GM10266 (cell line): ENCODE measurements around the gene DNTTIP2.

Experiments used
- DNase-seq: peaks from one replicate; pipeline ENCODE4 v3.0.0; 2012; ENCODE audit errors: extremely low spot score
- CTCF ChIP-seq: IDR thresholded peaks from 2 replicates; pipeline ENCODE4 v1.5.1; 2012; ENCODE audit warnings: mild to moderate bottlenecking, low read depth; ENCODE audit not compliant: control insufficient read depth, insufficient read depth; ENCODE audit errors: missing control alignments

The DNTTIP2 gene

GRCh38 chr1:93908394-93909145 lies 29.6 kb upstream of the DNTTIP2 start:
- peak; percentile 57 for DNase-seq
- no peak for TF ChIP-seq CTCF

DNA sequence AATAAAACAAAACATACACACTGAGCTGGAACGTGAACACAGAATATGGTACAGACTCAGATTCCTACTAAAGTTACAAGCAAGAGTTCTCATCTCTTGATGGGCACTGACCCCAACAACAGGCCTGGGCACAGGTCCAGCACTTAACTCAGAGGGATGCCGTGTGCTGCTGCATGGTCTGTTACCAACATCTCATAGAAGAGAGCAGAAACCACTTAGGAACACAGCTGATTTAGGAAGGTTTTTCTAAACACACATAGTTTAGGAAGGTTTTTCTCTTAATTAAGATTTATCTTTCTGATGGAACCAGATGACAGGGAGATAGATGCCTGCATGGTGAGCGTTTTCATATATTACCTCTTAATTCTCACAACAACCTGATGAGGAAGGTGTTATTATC lies 28.7 kb upstream of the DNTTIP2 start:
- DNase-seq: no peak
- no peak for TF ChIP-seq CTCF

- TF ChIP-seq CTCF: no peak
Measured at GRCh38 chr1:93906480-93906879, 27.5 kb upstream of the DNTTIP2 start.

GRCh38 chr1:93905734-93906133 lies 26.7 kb upstream of the DNTTIP2 start:
- no peak for TF ChIP-seq CTCF
- DNase-seq: no peak

More at GRCh38 chr1:93906480-93906879, 27.5 kb upstream of the DNTTIP2 start:
- DNase-seq: no peak

DNA sequence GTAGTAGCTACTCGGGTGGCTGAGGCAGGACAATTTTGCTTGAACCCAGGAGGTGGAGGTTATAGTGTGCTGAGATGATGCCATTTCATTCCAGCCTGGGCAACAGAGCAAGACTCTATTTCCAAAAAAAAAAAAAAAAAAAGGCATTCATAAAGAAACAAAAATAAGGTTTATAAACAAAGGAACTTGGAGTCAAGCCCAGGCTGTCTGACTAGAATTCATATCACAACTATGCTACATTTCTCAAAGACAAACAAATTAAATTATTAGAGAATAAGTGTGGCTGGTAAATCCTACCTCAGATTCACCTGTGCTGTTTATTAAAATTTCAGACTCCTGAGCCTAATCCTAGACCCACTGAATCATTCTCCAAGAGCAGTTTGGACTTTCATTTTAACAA lies 26.0 kb upstream of the DNTTIP2 start:
- no peak for TF ChIP-seq CTCF
- DNase-seq: no peak

- DNase-seq: no peak
- no peak for TF ChIP-seq CTCF
Measured at GRCh38 chr1:93904228-93904627, 25.2 kb upstream of the DNTTIP2 start.

- DNase-seq: no peak
- TF ChIP-seq CTCF: no peak
Measured at GRCh38 chr1:93900723-93901504, 21.9 kb upstream of the DNTTIP2 start.
